ENCODE results near the gene AGBL1. TPM values are rescaled to one million over a fixed set of nuclear protein-coding genes. Genes with fewer than 3 reads are reported as not detected.

The AGBL1 gene
- total and polyA plus RNA-seq, 2 experiments from 2014 or later = 0.03 TPM; not detected in 1

- H3K4me3 ChIP-seq = no peak overlapping the region
- no peaks in the 10 kb centered on the region for H3K79me2 ChIP-seq (replicated peaks; ENCODE audit: insufficient read depth)
- H4K20me1 ChIP-seq (replicated peaks; ENCODE audit: insufficient read depth) = no peaks in the 10 kb centered on the region
- H3F3A ChIP-seq (replicated peaks; ENCODE audit: low read depth) = no peaks in the 10 kb centered on the region
- H3K4me2 ChIP-seq = no peak overlapping the region
- H3K27me3 ChIP-seq (ENCODE audit: insufficient read depth) = no peaks in the 10 kb centered on the region
- Mint-ChIP-seq H3K27me3 (ENCODE audit: insufficient read depth, low read depth, poor library complexity) (peaks cover 7% of the 10 kb centered on the region), H3K4me1 (no peaks in the 10 kb centered on the region), H3K27ac (no peak overlapping the region), H3K9me3 (peaks cover 53% of the 10 kb centered on the region), H3K36me3 (ENCODE audit: low read depth) (peaks cover 28% of the 10 kb centered on the region), H3K4me3 (no peak overlapping the region)
- no peak for TF ChIP-seq ZNF114 (CRISPR knock-in tag; IDR thresholded peaks at IDR 0.05)
- TF ChIP-seq, protein P1, sequence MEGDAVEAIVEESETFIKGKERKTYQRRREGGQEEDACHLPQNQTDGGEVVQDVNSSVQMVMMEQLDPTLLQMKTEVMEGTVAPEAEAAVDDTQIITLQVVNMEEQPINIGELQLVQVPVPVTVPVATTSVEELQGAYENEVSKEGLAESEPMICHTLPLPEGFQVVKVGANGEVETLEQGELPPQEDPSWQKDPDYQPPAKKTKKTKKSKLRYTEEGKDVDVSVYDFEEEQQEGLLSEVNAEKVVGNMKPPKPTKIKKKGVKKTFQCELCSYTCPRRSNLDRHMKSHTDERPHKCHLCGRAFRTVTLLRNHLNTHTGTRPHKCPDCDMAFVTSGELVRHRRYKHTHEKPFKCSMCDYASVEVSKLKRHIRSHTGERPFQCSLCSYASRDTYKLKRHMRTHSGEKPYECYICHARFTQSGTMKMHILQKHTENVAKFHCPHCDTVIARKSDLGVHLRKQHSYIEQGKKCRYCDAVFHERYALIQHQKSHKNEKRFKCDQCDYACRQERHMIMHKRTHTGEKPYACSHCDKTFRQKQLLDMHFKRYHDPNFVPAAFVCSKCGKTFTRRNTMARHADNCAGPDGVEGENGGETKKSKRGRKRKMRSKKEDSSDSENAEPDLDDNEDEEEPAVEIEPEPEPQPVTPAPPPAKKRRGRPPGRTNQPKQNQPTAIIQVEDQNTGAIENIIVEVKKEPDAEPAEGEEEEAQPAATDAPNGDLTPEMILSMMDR (conservative IDR thresholded peaks at IDR 0.05; ENCODE audit: low read depth in 2 of 2) = peak; percentile 51 to 65
- TF ChIP-seq, protein P2, sequence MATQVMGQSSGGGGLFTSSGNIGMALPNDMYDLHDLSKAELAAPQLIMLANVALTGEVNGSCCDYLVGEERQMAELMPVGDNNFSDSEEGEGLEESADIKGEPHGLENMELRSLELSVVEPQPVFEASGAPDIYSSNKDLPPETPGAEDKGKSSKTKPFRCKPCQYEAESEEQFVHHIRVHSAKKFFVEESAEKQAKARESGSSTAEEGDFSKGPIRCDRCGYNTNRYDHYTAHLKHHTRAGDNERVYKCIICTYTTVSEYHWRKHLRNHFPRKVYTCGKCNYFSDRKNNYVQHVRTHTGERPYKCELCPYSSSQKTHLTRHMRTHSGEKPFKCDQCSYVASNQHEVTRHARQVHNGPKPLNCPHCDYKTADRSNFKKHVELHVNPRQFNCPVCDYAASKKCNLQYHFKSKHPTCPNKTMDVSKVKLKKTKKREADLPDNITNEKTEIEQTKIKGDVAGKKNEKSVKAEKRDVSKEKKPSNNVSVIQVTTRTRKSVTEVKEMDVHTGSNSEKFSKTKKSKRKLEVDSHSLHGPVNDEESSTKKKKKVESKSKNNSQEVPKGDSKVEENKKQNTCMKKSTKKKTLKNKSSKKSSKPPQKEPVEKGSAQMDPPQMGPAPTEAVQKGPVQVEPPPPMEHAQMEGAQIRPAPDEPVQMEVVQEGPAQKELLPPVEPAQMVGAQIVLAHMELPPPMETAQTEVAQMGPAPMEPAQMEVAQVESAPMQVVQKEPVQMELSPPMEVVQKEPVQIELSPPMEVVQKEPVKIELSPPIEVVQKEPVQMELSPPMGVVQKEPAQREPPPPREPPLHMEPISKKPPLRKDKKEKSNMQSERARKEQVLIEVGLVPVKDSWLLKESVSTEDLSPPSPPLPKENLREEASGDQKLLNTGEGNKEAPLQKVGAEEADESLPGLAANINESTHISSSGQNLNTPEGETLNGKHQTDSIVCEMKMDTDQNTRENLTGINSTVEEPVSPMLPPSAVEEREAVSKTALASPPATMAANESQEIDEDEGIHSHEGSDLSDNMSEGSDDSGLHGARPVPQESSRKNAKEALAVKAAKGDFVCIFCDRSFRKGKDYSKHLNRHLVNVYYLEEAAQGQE (IDR thresholded peaks at IDR 0.05; ENCODE audit: unreplicated experiment) = no peak
- no peak for TF ChIP-seq EZH2phosphoT487 (IDR thresholded peaks at IDR 0.05; ENCODE audit: unreplicated experiment)
- TF ChIP-seq JUNB (IDR thresholded peaks at IDR 0.05; ENCODE audit: unreplicated experiment) = no peak
- H3K27ac ChIP-seq (ENCODE audit: low read depth) = no peak overlapping the region
- H3K4me1 ChIP-seq (ENCODE audit: insufficient read depth) = no peaks in the 10 kb centered on the region
- peaks cover 9% of the 10 kb centered on the region; the same call in 1 of the 2 replicates for H3K36me3 ChIP-seq (ENCODE audit: insufficient read depth)
- H3K9me2 ChIP-seq (ENCODE audit: insufficient read depth) = 0 out of 2 replicates have a peak, but pooled peaks cover 3% of the 10 kb centered on the region
- DNase-seq (ENCODE audit: low spot score) (peak; percentile 49), ATAC-seq (peak; percentile 75)
- 0 out of 2 replicates have a peak overlapping the region, but pooled peaks have one; percentile 24 for H2AFZ ChIP-seq
Observed at GRCh38 chr15:86213420-86213819, 133.7 kb downstream of the AGBL1 start.

DNA sequence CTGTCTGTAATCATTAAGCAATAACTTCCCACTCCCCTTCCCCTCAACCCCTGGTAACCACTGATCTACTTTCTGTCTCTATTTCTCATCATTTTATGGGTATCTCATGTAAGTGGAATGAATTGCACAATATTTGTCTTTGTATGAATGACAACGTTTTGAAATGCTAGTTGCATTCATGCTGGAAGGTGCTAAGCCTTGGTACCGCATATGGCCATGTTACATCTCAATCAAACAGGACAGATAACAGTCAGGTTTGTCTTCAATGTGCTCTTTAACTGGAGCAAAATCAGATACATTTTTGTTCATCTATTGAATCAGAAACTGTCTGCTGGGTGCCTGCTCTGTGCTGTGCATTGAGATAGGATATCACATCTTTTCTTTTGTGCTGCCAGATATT is 134.2 kb downstream of the AGBL1 start:
- Histone ChIP-seq H3K27me3 (ENCODE audit: insufficient read depth) (no peaks in the 10 kb centered on the region), H3K4me1 (ENCODE audit: insufficient read depth) (no peaks in the 10 kb centered on the region), H3K27ac (ENCODE audit: low read depth) (no peak overlapping the region), H3K4me3 (no peak overlapping the region), H3F3A (replicated peaks; ENCODE audit: low read depth) (no peaks in the 10 kb centered on the region), H3K9me2 (ENCODE audit: insufficient read depth) (0 out of 2 replicates have a peak, but pooled peaks cover 3% of the 10 kb centered on the region), H2AFZ (no peak overlapping the region), H4K20me1 (replicated peaks; ENCODE audit: insufficient read depth) (no peaks in the 10 kb centered on the region), H3K79me2 (replicated peaks; ENCODE audit: insufficient read depth) (no peaks in the 10 kb centered on the region), H3K36me3 (ENCODE audit: insufficient read depth) (peaks cover 9% of the 10 kb centered on the region; the same call in 1 of the 2 replicates), H3K4me2 (no peak overlapping the region)
- H3K4me3 Mint-ChIP-seq = no peak overlapping the region
- TF ChIP-seq EZH2phosphoT487 (IDR thresholded peaks at IDR 0.05; ENCODE audit: unreplicated experiment) = no peak
- TF ChIP-seq, protein P3, sequence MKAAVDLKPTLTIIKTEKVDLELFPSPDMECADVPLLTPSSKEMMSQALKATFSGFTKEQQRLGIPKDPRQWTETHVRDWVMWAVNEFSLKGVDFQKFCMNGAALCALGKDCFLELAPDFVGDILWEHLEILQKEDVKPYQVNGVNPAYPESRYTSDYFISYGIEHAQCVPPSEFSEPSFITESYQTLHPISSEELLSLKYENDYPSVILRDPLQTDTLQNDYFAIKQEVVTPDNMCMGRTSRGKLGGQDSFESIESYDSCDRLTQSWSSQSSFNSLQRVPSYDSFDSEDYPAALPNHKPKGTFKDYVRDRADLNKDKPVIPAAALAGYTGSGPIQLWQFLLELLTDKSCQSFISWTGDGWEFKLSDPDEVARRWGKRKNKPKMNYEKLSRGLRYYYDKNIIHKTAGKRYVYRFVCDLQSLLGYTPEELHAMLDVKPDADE (IDR thresholded peaks at IDR 0.05) = no peak
- H3K36me3 Mint-ChIP-seq (ENCODE audit: low read depth) = peaks cover 28% of the 10 kb centered on the region
- DNase-seq (ENCODE audit: low spot score) (no peak), ATAC-seq (no peak)
- no peaks in the 10 kb centered on the region for H3K4me1 Mint-ChIP-seq
- H3K27ac Mint-ChIP-seq = no peak overlapping the region
- H3K27me3 Mint-ChIP-seq (ENCODE audit: insufficient read depth, low read depth, poor library complexity) = peaks cover 7% of the 10 kb centered on the region
- peaks cover 54% of the 10 kb centered on the region for H3K9me3 Mint-ChIP-seq

Measured in GM23338 (cell line).